Measurements from ENCODE around the gene LARGE2.
"Not testable (repeated sequence)": the region's sequence is repeated elsewhere in the genome, so short reads cannot be mapped to it uniquely, and the experiment has no call there.

LARGE2 gene

DNA sequence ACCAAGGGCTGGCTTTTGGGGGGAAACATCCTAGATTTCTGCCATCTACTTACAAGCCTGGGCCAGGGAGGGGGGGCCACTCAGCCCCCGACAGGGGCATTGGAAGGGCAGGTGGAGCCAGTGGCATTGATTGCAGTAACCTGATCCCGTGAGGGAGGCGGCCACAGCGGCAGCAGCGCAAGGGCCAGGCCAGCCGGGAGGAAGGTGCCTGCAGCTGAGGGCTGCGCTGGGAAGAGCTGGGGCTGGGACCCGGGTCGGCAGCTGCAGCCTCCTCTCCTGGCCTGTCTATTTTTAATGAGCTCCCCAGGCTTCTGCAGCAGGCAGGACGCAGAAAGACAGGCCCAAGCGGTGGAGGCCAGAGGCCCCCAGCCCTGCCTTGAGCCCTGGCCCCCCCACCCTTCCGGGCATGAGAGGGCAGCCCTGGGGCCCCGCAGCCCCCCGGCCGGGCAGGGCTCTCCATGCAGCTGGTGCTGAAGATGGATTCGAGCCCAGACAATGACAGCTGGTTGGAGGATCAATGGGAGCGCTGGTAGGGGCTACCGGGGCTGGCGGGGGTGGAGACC, 26.0 kb upstream of the LARGE2 start:
- DNase-seq, result peak; percentile 83

GRCh38 chr11:45897556-45897955, 24.9 kb upstream of the LARGE2 start:
- DNase-seq, result no peak

- no peak for DNase-seq
These were observed 23.4 kb upstream of the LARGE2 start for GRCh38 chr11:45899086-45899447.

DNA sequence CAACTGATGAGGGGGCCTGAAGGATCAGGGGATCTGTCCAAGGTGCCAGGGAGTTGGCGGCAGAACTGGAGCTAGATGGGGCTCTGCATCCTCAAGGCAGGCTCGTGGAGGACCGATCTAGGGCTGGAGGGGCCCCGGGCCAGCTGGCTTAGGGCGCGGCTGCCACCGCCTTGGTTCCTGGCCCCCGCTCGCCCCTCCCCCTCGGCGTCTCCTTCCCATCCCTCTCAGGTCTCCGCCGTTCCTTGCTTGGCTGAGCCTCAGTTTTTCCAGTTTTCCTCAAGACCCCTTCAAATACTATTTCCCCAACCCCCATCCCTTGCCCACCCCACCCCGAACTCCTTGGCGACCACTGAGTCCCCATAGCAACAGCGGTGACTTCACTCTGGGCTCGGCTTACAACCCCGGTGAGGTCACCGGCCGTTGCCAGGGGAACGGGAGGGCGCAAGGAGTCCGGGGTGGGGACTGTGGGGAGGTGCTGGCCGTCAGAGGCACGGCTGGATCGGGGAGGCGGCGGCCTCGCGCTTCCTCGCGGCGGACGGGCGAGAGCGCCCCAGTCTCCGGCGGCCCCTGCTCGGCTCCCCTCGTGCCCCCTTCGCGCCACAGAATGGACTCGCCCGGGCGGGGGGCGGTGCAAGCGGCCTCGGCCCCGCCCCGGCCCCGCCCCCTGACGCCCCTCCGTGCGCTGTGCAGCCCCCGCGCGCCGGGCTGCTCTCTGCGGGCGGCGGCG, 22.8 kb upstream of the LARGE2 start:
- peak; percentile 36 for DNase-seq

- DNase-seq, result not testable (repeated sequence)
These were observed 22.2 kb upstream of the LARGE2 start for GRCh38 chr11:45900175-45900800.

DNA sequence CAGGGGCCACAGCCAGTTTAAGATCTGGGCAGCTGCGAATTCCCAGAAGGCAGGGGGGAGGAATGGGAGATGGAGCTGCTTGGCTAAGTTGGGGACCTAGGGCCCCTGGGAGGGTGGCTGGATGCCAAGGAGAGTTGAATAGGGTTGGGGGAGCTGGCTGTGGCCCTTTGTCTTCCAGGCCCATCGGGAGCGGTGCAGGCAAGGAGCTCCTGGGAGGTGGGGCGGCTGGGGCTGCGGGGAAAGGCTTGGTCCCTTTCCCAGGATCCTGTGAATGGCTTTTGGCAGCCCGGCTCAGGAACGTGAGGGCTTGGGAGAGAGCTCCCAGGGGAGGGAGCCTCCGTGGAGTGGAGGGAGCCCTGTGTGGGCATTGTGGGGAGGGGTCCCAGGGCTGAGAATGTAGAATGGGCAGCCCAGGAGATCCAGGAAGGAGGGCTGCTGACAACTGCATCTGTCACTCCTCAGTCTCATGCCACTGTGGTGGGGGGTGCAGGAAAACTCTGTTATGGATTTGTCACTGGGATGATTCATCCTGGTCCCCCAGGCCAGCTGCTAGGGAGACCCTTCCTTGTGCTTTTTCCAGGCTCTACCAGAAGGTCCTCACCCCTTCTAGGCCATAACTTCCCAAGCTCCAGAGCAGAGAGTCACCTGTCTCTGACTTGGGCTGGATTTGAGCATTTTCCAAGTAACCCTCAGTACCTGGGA, 21.4 kb upstream of the LARGE2 start:
- no peak for DNase-seq

GRCh38 chr11:45901626-45902025, 20.8 kb upstream of the LARGE2 start:
- no peak for DNase-seq

DNA sequence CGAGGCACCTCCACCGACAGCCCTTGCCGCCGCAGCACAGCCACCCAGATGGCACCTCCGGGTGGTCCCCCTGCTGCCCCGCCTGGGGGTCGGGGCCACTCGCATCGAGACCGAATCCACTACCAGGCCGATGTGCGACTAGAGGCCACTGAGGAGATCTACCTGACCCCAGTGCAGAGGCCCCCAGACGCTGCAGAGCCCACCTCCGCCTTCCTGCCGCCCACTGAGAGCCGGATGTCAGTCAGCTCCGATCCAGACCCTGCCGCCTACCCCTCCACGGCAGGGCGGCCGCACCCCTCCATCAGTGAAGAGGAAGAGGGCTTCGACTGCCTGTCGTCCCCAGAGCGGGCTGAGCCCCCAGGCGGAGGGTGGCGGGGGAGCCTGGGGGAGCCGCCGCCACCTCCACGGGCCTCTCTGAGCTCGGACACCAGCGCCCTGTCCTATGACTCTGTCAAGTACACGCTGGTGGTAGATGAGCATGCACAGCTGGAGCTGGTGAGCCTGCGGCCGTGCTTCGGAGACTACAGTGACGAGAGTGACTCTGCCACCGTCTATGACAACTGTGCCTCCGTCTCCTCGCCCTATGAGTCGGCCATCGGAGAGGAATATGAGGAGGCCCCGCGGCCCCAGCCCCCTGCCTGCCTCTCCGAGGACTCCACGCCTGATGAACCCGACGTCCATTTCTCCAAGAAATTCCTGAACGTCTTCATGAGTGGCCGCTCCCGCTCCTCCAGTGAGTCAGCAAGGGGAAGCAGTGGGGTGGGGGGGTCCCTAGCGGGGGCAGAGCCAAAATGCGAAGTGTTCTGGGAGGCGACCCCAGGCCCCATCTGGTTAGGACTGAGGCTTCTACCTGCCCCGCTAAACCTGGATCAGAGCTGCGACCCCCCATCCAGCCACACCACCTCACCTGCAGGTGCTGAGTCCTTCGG, 19.7 kb upstream of the LARGE2 start:
- no peak for DNase-seq

DNA sequence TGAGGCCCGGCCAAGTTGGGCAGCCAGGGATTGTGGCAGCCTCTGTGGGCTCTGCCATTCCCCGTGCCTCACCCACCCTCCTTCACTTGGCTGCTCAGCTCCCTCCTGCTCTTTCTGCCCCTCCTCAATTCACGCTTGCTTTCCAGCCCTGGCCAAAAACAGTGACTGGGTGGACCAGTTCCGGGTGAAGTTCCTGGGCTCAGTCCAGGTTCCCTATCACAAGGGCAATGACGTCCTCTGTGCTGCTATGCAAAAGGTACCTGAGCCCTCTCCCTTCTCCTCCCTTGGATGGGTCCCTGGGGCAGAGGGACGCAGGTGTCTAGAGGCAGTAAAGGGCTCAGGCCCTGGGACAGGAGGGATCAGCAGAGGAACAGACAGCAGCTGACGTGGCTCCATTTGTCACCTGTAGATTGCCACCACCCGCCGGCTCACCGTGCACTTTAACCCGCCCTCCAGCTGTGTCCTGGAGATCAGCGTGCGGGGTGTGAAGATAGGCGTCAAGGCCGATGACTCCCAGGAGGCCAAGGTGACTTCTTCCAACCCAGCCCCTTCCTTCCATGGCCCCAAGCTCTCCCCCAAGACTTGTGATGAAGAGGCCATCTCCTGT, 18.0 kb upstream of the LARGE2 start:
- no peak for DNase-seq

- no peak for DNase-seq
These were observed 17.4 kb upstream of the LARGE2 start for GRCh38 chr11:45905095-45905494.

GRCh38 chr11:45905576-45905975, 16.9 kb upstream of the LARGE2 start:
- DNase-seq, result not testable (repeated sequence)

DNA sequence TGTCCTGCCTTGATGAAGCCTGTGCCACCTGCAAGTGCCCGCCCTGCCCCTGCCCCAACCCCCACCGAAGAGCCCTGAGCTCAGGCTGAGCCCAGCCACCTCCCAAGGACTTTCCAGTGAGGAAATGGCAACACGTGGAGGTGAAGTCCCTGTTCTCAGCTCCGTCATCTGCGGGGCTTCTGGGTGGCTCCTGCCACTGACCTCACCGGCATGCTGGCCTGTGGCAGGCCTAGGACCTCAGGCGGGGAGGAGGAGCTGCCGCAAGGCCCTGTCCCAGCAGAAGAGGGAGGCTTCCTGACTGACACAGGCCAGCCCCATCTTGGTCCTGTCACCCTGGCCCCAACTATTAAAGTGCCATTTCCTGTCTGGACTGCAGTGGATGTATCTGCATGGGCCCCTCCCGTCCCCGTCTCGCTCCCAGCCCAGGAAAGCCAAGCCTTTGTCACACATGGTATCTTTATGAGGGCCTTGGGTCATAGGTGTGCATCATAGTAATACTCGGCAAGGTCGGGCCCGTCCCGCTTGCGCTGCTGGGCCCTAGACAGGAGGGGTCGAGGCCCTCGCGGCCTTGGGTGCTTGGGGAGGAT, 16.3 kb upstream of the LARGE2 start:
- no peak for DNase-seq

DNA sequence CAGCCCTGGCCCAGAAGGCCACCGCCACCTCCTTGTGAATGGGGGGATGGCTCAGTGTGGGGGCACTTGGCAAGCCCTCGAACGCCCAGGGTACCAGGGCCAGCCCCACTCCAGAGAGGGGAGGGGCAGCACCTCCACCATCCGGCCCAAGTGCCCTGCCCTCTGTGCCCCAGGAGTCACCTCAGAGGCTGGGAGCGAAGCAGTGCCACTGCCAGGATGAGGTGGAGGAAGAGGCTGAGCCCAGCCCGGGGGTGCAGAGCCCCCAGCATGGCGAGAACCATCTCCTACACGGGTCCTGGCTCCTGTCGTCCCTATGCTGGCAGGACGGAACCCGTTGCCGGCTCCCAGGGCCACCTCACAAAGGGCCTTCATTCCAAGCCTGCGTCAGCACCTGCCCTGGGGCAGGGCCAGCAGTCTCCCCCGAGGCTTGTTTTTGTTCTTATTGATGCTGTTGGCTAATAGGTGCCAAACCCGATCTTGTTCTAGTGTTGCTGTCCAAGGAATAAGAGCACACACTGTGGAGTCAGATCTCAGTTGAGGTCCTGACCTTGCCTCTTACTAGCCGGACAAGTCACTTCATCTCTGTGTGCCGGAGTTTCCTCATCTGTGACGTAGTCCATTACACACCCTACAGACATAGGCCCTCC, 15.4 kb upstream of the LARGE2 start, which contains the start of gene FREY1:
FREY1 (minus strand) TSS at position 307 of the 647 bp plus-strand sequence; CDS start at position 281, 26 bp downstream.
- DNase-seq, result no peak

GRCh38 chr11:45907911-45908370, 14.5 kb upstream of the LARGE2 start:
- no peak for DNase-seq

GRCh38 chr11:45909594-45910475, 12.6 kb upstream of the LARGE2 start:
- DNase-seq, result no peak

- DNase-seq, result no peak
These were observed 11.8 kb upstream of the LARGE2 start for GRCh38 chr11:45910623-45911022.

DNA sequence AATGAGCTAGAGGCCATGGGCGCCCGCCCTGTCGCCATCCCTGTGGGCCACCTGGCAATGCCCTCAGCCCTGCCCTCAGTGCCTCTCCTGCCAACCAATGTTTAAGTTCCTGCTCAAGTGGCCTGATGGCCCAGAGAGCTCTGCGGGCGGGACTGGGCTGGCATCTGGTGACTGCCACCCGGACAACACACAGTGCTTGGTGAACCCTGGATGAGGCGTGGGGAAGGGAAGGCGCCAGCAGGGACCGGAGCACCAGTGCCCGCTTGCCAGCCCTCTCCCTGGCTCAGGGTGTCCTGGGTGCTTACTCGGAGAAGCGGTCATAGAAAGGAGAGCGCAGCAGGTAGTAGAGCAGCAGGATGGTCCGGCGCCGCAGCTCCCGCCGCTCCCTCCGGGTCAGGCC, 8.9 kb upstream of the LARGE2 start:
- DNase-seq, result no peak

GRCh38 chr11:45913942-45914635, 8.4 kb upstream of the LARGE2 start:
- DNase-seq, result no peak

- no peak for DNase-seq
These were observed 7.0 kb upstream of the LARGE2 start for GRCh38 chr11:45915446-45915845.

- no peak for DNase-seq
These were observed 5.2 kb upstream of the LARGE2 start for GRCh38 chr11:45917286-45917622.
